ENCODE results near the gene TRIL. TPM values are rescaled to one million over a fixed set of nuclear protein-coding genes. Genes with fewer than 3 reads are reported as not detected.

TRIL gene
- total RNA-seq, 6 experiments from 2014 or later = 0.07 to 0.08 TPM; not detected in 4

- Mint-ChIP-seq H3K9me3 (no peaks in the 10 kb centered on the region), H3K36me3 (ENCODE audit: low read depth) (no peaks in the 10 kb centered on the region), H3K27me3 (ENCODE audit: insufficient read depth) (peaks cover 5% of the 10 kb centered on the region; the same call in 1 of the 2 replicates), H3K4me1 (ENCODE audit: low read depth) (no peaks in the 10 kb centered on the region), H3K4me3 (no peak overlapping the region), H3K27ac (no peak overlapping the region)
- no peak for DNase-seq
- TF ChIP-seq CTCF (IDR thresholded peaks at IDR 0.05) = no peak
These were observed 37.7 kb downstream of the TRIL start for GRCh38 chr7:28920424-28920823.

GRCh38 chr7:28919510-28919909, 38.6 kb downstream of the TRIL start:
- Mint-ChIP-seq H3K27me3 (ENCODE audit: insufficient read depth) (peaks cover 3% of the 10 kb centered on the region; the same call in 1 of the 2 replicates), H3K36me3 (ENCODE audit: low read depth) (no peaks in the 10 kb centered on the region), H3K9me3 (no peaks in the 10 kb centered on the region), H3K4me3 (no peak overlapping the region), H3K4me1 (ENCODE audit: low read depth) (no peaks in the 10 kb centered on the region), H3K27ac (no peak overlapping the region)
- TF ChIP-seq CTCF (IDR thresholded peaks at IDR 0.05) = no peak
- DNase-seq = no peak

GRCh38 chr7:28908775-28909174, 49.4 kb downstream of the TRIL start:
- Mint-ChIP-seq H3K4me3 (no peak overlapping the region), H3K27ac (no peak overlapping the region), H3K36me3 (ENCODE audit: low read depth) (no peaks in the 10 kb centered on the region), H3K9me3 (peaks cover 7% of the 10 kb centered on the region), H3K27me3 (ENCODE audit: insufficient read depth) (peaks cover 5% of the 10 kb centered on the region), H3K4me1 (ENCODE audit: low read depth) (peaks cover 8% of the 10 kb centered on the region; the same call in 1 of the 2 replicates)
- no peak for DNase-seq
- no peak for TF ChIP-seq CTCF (IDR thresholded peaks at IDR 0.05)

GRCh38 chr7:28905464-28905863, 52.7 kb downstream of the TRIL start:
- no peak for DNase-seq
- Mint-ChIP-seq H3K27me3 (ENCODE audit: insufficient read depth) (peaks cover 8% of the 10 kb centered on the region), H3K9me3 (no peaks in the 10 kb centered on the region), H3K4me3 (no peak overlapping the region), H3K27ac (no peak overlapping the region), H3K4me1 (ENCODE audit: low read depth) (peaks cover 8% of the 10 kb centered on the region; the same call in 1 of the 2 replicates), H3K36me3 (ENCODE audit: low read depth) (no peaks in the 10 kb centered on the region)
- TF ChIP-seq CTCF (IDR thresholded peaks at IDR 0.05) = no peak

GRCh38 chr7:28904578-28905048, 53.5 kb downstream of the TRIL start:
- Mint-ChIP-seq H3K27me3 (ENCODE audit: insufficient read depth) (peaks cover 11% of the 10 kb centered on the region), H3K27ac (no peak overlapping the region), H3K9me3 (no peaks in the 10 kb centered on the region; the same call in 1 of the 2 replicates), H3K4me3 (peak overlapping the region; percentile 74), H3K36me3 (ENCODE audit: low read depth) (no peaks in the 10 kb centered on the region), H3K4me1 (ENCODE audit: low read depth) (peaks cover 8% of the 10 kb centered on the region; the same call in 1 of the 2 replicates)
- no peak for DNase-seq
- TF ChIP-seq CTCF (IDR thresholded peaks at IDR 0.05) = no peak

All from HFFc6 (cell line).